ENCODE measurements around the gene CD44.

Gene CD44

DNA sequence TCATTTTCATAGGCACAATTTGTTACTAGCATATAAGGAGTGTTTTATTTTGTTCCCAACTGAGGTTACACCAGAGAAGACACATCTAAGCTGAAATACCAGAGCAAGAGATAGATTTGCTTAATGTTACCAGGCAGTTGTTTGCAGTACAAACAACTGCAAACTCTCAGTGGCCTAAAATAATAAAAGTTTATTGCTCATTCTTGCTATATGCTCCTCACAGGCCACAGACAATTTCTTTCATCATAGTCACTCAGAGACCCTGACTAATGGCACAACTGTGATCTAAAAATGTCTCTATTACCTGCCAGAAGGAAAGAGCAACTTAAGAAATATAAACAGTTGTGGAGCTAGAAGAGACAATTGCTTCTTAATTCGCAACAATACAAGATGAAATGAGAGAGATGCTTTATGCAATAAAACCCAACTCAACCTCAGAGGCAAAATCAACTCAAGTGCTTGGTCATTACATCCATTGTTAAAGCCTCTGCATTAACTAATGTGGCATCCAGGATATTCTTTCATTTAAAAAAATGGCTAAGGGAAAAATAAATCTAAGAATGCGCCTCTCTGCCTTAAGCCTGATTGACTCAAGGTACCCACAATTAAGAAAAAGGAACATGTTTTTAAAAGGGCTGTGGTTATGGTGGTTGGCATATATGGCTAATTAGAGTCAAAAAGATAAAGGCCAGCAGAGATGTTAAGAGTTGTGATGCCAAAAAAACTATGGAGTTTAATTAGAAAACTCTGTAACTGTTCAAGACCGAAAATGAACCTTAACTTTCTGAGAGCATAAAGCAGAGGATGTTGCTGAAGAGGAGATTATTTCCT is 103.7 kb downstream of the CD44 start:
- H3K36me3 ChIP-seq (ENCODE audit: insufficient read depth, low read length): no peaks in the 10 kb centered on the region
- no peak overlapping the region for H2AFZ ChIP-seq (ENCODE audit: low read depth, low read length)
- no peaks in the 10 kb centered on the region for H3K27me3 ChIP-seq (ENCODE audit: insufficient read depth, low read length)
- H3K4me3 ChIP-seq (ENCODE audit: low read length): no peak overlapping the region
- H3K4me1 ChIP-seq (ENCODE audit: insufficient read depth, low read length): no peaks in the 10 kb centered on the region
- H3K9me3 ChIP-seq (ENCODE audit: low read length): no peaks in the 10 kb centered on the region

GRCh38 chr11:35243774-35244173 is 104.8 kb downstream of the CD44 start:
- H3K36me3 ChIP-seq (ENCODE audit: insufficient read depth, low read length): no peaks in the 10 kb centered on the region
- H3K4me3 ChIP-seq (ENCODE audit: low read length): no peak overlapping the region
- no peak overlapping the region for H2AFZ ChIP-seq (ENCODE audit: low read depth, low read length)
- H3K9me3 ChIP-seq (ENCODE audit: low read length): no peaks in the 10 kb centered on the region
- no peaks in the 10 kb centered on the region for H3K27me3 ChIP-seq (ENCODE audit: insufficient read depth, low read length)
- no peaks in the 10 kb centered on the region for H3K4me1 ChIP-seq (ENCODE audit: insufficient read depth, low read length)

DNA sequence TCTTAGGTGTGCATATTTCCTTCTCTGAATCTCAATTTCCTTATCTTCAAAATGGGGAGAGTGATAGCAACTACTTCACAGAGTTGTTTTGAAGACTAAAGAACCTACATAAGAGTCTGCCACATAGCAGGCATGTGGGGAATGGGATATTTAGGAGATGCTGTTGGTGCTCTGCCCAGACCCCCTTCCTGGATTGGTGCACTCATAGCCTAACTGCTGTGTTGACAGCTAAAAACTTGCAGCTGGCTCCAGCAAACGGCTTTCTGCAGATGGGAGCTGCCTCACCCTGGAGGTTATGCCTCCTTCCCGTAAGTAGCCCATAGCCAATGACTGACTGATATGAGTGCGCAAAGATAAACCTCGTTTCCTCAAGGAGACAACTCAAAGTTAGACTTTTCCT is 106.1 kb downstream of the CD44 start:
- Histone ChIP-seq H3K36me3 (ENCODE audit: insufficient read depth, low read length) (no peaks in the 10 kb centered on the region), H3K9me3 (ENCODE audit: low read length) (no peaks in the 10 kb centered on the region), H3K4me3 (ENCODE audit: low read length) (no peak overlapping the region), H3K27me3 (ENCODE audit: insufficient read depth, low read length) (no peaks in the 10 kb centered on the region), H3K4me1 (ENCODE audit: insufficient read depth, low read length) (no peaks in the 10 kb centered on the region), H2AFZ (ENCODE audit: low read depth, low read length) (no peak overlapping the region)

DNA sequence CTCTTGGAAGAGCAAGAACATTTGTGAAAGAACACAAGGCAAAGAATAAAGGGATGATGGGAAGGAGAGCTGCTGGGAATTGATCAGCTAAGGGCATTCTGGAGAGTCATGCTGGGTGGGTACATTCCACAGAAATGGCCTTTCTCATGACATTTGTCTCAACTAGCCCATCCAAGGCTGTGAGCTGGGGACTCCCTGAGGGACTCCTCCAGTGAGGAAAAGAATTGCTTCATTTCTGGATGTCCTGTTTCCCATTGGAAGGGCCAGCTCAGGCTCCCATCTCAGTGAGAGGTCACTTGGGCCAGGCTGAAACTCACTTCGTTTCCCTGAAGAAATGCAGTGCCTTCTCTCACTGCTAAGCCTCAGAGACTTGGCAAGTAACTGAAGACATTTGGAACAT is 106.8 kb downstream of the CD44 start:
- no peaks in the 10 kb centered on the region for H3K36me3 ChIP-seq (ENCODE audit: insufficient read depth, low read length)
- H3K4me1 ChIP-seq (ENCODE audit: insufficient read depth, low read length): no peaks in the 10 kb centered on the region
- no peaks in the 10 kb centered on the region for H3K9me3 ChIP-seq (ENCODE audit: low read length)
- no peaks in the 10 kb centered on the region for H3K27me3 ChIP-seq (ENCODE audit: insufficient read depth, low read length)
- H3K4me3 ChIP-seq (ENCODE audit: low read length): no peak overlapping the region
- no peak overlapping the region for H2AFZ ChIP-seq (ENCODE audit: low read depth, low read length)

DNA sequence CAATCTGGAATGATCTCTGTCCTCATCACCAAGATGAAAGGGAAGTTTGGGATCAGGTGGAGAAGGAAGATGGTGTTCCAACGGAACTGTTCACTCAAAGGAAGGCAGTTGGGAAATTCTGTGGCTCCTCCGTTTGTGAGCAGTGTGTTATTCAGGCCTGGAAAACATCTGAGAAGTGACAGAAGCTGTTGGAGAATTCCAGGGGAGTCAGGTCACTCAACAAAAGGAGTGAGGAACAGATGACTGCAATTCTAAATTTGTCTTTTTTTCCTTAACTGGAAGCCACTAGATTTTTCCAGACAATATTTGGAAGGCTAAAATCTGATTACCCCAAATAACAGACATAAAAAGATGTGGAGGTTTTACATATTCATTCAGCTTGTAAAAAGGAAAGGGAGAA is 107.8 kb downstream of the CD44 start:
- Histone ChIP-seq H3K4me1 (ENCODE audit: insufficient read depth, low read length) (no peaks in the 10 kb centered on the region), H2AFZ (ENCODE audit: low read depth, low read length) (no peak overlapping the region), H3K4me3 (ENCODE audit: low read length) (no peak overlapping the region), H3K36me3 (ENCODE audit: insufficient read depth, low read length) (no peaks in the 10 kb centered on the region), H3K9me3 (ENCODE audit: low read length) (no peaks in the 10 kb centered on the region), H3K27me3 (ENCODE audit: insufficient read depth, low read length) (no peaks in the 10 kb centered on the region)

DNA sequence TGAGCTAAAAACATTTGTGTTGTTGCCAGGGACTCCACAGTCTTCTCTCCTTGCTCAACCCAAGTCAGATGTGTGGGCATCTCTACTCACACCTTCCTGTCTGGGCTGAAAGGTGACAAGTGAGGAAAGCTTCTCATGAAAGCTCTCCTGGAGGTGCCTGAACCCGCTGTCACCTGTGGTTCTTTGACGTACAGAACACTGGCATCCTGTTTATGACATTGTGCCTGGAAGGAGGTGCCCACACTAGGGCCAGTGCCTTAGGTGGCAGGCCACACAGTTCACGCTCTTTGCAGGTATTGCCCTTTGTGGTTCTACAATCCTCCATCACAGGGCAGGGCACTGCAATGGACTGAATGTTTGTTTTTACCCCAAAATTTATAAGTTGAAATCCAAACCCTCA is 108.5 kb downstream of the CD44 start:
- Histone ChIP-seq H3K9me3 (ENCODE audit: low read length) (no peaks in the 10 kb centered on the region), H3K36me3 (ENCODE audit: insufficient read depth, low read length) (no peaks in the 10 kb centered on the region), H3K4me1 (ENCODE audit: insufficient read depth, low read length) (no peaks in the 10 kb centered on the region), H3K27me3 (ENCODE audit: insufficient read depth, low read length) (no peaks in the 10 kb centered on the region), H3K4me3 (ENCODE audit: low read length) (no peak overlapping the region), H2AFZ (ENCODE audit: low read depth, low read length) (no peak overlapping the region)

GRCh38 chr11:35247863-35248262 is 108.9 kb downstream of the CD44 start:
- Histone ChIP-seq H3K4me3 (ENCODE audit: low read length) (no peak overlapping the region), H2AFZ (ENCODE audit: low read depth, low read length) (no peak overlapping the region), H3K36me3 (ENCODE audit: insufficient read depth, low read length) (no peaks in the 10 kb centered on the region), H3K4me1 (ENCODE audit: insufficient read depth, low read length) (no peaks in the 10 kb centered on the region), H3K27me3 (ENCODE audit: insufficient read depth, low read length) (no peaks in the 10 kb centered on the region), H3K9me3 (ENCODE audit: low read length) (no peaks in the 10 kb centered on the region)

- Histone ChIP-seq H3K4me1 (ENCODE audit: insufficient read depth, low read length) (no peaks in the 10 kb centered on the region), H2AFZ (ENCODE audit: low read depth, low read length) (no peak overlapping the region), H3K36me3 (ENCODE audit: insufficient read depth, low read length) (no peaks in the 10 kb centered on the region), H3K27me3 (ENCODE audit: insufficient read depth, low read length) (no peaks in the 10 kb centered on the region), H3K4me3 (ENCODE audit: low read length) (no peak overlapping the region), H3K9me3 (ENCODE audit: low read length) (no peaks in the 10 kb centered on the region)
These were observed 109.8 kb downstream of the CD44 start for GRCh38 chr11:35248558-35249323.

DNA sequence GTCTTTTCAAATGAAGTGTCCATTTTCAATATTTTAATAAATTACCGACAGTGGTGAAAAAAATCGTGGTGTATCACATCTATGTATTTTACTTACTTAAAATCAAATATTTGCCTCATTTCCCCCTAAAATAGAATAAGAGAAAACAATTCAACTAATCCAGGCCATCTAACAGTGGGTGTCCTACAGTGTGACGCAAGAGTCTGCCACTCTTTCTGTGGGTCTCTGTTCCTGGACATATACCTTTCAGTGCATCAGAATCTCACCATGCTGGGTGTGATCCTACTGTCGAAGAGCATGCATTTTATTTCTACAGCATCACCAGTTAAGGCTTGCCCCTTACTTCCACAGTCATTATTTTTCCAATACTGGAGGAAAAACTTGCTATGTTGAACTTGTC is 111.2 kb downstream of the CD44 start:
- H3K36me3 ChIP-seq (ENCODE audit: insufficient read depth, low read length): no peaks in the 10 kb centered on the region
- no peaks in the 10 kb centered on the region for H3K4me1 ChIP-seq (ENCODE audit: insufficient read depth, low read length)
- no peaks in the 10 kb centered on the region for H3K27me3 ChIP-seq (ENCODE audit: insufficient read depth, low read length)
- H3K4me3 ChIP-seq (ENCODE audit: low read length): no peak overlapping the region
- H2AFZ ChIP-seq (ENCODE audit: low read depth, low read length): no peak overlapping the region
- no peaks in the 10 kb centered on the region for H3K9me3 ChIP-seq (ENCODE audit: low read length)

DNA sequence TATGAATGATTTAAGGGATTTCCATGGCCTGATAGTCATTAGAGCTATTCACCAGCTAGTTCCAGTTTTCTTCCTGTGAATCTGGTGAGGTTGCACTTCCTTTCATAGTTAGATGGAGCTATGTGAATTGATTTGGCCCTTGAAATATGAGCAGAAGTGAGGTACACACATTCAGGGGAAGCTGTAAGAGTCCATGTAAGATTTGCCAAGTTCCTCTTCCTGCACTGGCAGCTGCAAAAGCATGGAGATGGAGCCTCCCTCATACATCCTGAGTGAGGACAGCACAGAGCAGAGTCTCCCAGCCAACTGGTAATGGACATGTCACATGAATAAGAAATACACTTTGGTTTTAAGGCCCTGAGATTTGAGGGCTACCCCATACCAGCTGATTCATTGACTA is 111.7 kb downstream of the CD44 start:
- no peak overlapping the region for H3K4me3 ChIP-seq (ENCODE audit: low read length)
- no peaks in the 10 kb centered on the region for H3K9me3 ChIP-seq (ENCODE audit: low read length)
- H3K36me3 ChIP-seq (ENCODE audit: insufficient read depth, low read length): no peaks in the 10 kb centered on the region
- no peak overlapping the region for H2AFZ ChIP-seq (ENCODE audit: low read depth, low read length)
- H3K4me1 ChIP-seq (ENCODE audit: insufficient read depth, low read length): no peaks in the 10 kb centered on the region
- H3K27me3 ChIP-seq (ENCODE audit: insufficient read depth, low read length): no peaks in the 10 kb centered on the region

DNA sequence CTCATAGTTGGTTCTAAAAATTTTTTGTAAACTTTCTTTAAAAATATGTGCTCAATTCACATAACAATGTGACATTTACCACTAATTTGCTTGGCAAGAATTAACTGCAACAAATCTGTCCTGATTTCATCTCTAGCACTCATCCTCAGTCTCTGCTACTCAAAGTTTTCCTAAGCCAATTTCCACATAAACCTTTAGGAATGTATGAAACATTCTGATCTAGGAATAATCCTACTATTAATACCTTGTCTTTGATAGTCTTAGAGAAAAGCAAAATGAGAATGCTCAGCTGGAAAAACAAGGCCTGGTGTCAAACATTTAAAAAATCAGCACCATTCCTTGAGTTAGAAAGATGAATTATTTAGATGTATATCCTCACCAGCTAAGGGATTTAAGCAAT is 114.3 kb downstream of the CD44 start:
- no peaks in the 10 kb centered on the region for H3K36me3 ChIP-seq (ENCODE audit: insufficient read depth, low read length)
- H3K4me3 ChIP-seq (ENCODE audit: low read length): no peak overlapping the region
- no peaks in the 10 kb centered on the region for H3K27me3 ChIP-seq (ENCODE audit: insufficient read depth, low read length)
- no peak overlapping the region for H2AFZ ChIP-seq (ENCODE audit: low read depth, low read length)
- no peaks in the 10 kb centered on the region for H3K4me1 ChIP-seq (ENCODE audit: insufficient read depth, low read length)
- H3K9me3 ChIP-seq (ENCODE audit: low read length): no peaks in the 10 kb centered on the region

GRCh38 chr11:35255514-35255913 is 116.5 kb downstream of the CD44 start:
- Histone ChIP-seq H3K4me1 (ENCODE audit: insufficient read depth, low read length) (peaks cover under 1% of the 10 kb centered on the region), H3K36me3 (ENCODE audit: insufficient read depth, low read length) (no peaks in the 10 kb centered on the region), H3K27me3 (ENCODE audit: insufficient read depth, low read length) (no peaks in the 10 kb centered on the region), H3K9me3 (ENCODE audit: low read length) (no peaks in the 10 kb centered on the region), H3K4me3 (ENCODE audit: low read length) (no peak overlapping the region), H2AFZ (ENCODE audit: low read depth, low read length) (no peak overlapping the region)

GRCh38 chr11:35256296-35256695 is 117.3 kb downstream of the CD44 start:
- H3K36me3 ChIP-seq (ENCODE audit: insufficient read depth, low read length): no peaks in the 10 kb centered on the region
- no peak overlapping the region for H3K4me3 ChIP-seq (ENCODE audit: low read length)
- no peak overlapping the region for H2AFZ ChIP-seq (ENCODE audit: low read depth, low read length)
- H3K4me1 ChIP-seq (ENCODE audit: insufficient read depth, low read length): peaks cover 2% of the 10 kb centered on the region
- no peaks in the 10 kb centered on the region for H3K27me3 ChIP-seq (ENCODE audit: insufficient read depth, low read length)
- no peaks in the 10 kb centered on the region for H3K9me3 ChIP-seq (ENCODE audit: low read length)
